Fibroblast of lung (primary cell): Measurements from ENCODE around the gene DNAJC11. TPM values are rescaled to one million over a fixed set of nuclear protein-coding genes. Genes with fewer than 3 reads are reported as not detected.
"Not testable (repeated sequence)": the region's sequence is repeated elsewhere in the genome, so short reads cannot be mapped to it uniquely, and the experiment has no call there.

Experiments used
- DNase-seq, 2 donors: peaks; one replicate each; pipeline versions ENCODE4 v3.0.0 to v3.0.0-alpha.2; 2010; ENCODE audit warnings: low read depth in 2 of 2
- H2AFZ ChIP-seq: 2 replicates; pipeline ENCODE4 v1.5.1; 2012; ENCODE audit warnings: low read length, control low read depth, inconsistent platforms
- H3K27ac ChIP-seq: 2 replicates; pipeline ENCODE4 v1.5.1; 2011; ENCODE audit warnings: low read length, control low read depth; ENCODE audit not compliant: insufficient read depth
- H3K27me3 ChIP-seq: 2 replicates; pipeline ENCODE4 v1.5.1; 2011; ENCODE audit warnings: mild to moderate bottlenecking, low read length; ENCODE audit not compliant: control insufficient read depth, insufficient read depth
- H3K36me3 ChIP-seq: 2 replicates; pipeline ENCODE4 v1.5.1; 2011; ENCODE audit warnings: low read length; ENCODE audit not compliant: control insufficient read depth, insufficient read depth
- H3K4me1 ChIP-seq: 2 replicates; pipeline ENCODE4 v1.5.1; 2011; ENCODE audit warnings: low read length; ENCODE audit not compliant: control insufficient read depth, insufficient read depth; ENCODE audit errors: extremely low read depth
- H3K4me2 ChIP-seq: 2 replicates; pipeline ENCODE4 v1.5.1; 2011; ENCODE audit warnings: low read length, control low read depth; ENCODE audit not compliant: insufficient read depth; ENCODE audit errors: extremely low read depth
- H3K4me3 ChIP-seq, 4 experiments: fragments of 200-600 bp in 1 of 4; sonication (generic) in 1 of 4; replicated peaks in 1 of 4; 2 replicates each; pipeline ENCODE4 v1.5.1; 2011 to 2016; ENCODE audit warnings: low read length in 4 of 4, low read depth in 3 of 4, mild to moderate bottlenecking in 3 of 4, control low read depth in 2 of 4, inconsistent platforms in 1 of 4, mixed read lengths in 1 of 4; ENCODE audit not compliant: insufficient read depth in 1 of 4; ENCODE audit errors: control extremely low read depth in 1 of 4
- H3K79me2 ChIP-seq: 2 replicates; pipeline ENCODE4 v1.5.1; 2012; ENCODE audit warnings: mild to moderate bottlenecking, low read length, inconsistent platforms; ENCODE audit not compliant: control insufficient read depth, insufficient read depth
- H3K9ac ChIP-seq: 2 replicates; pipeline ENCODE4 v1.5.1; 2011; ENCODE audit warnings: mild to moderate bottlenecking, low read length, control low read depth; ENCODE audit not compliant: insufficient read depth
- H3K9me3 ChIP-seq: 2 replicates; pipeline ENCODE4 v1.5.1; 2012; ENCODE audit warnings: low read depth, low read length; ENCODE audit not compliant: control insufficient read depth, insufficient read depth
- H4K20me1 ChIP-seq: 2 replicates; pipeline ENCODE4 v1.5.1; 2011; ENCODE audit warnings: low read length; ENCODE audit not compliant: control insufficient read depth, insufficient read depth; ENCODE audit errors: extremely low read depth
- EZH2 ChIP-seq: IDR thresholded peaks from 2 replicates; pipeline ENCODE4 v1.5.1; 2012; ENCODE audit warnings: low read length, control low read depth, mild to moderate bottlenecking; ENCODE audit errors: missing control alignments
- polyA plus RNA-seq, 2 donors: library from polyadenylated mRNA; depleted of rRNA in 1 of 2; stranded (reverse) in 1 of 2; unstranded in 1 of 2; fragments of >200 nt; gene quantifications; 2 replicates each; pipeline ENCODE4 v1.2.1, GENCODE V29; 2011 to 2012; ENCODE audit warnings: missing spikeins in 1 of 2
- total RNA-seq: library from RNA; depleted of rRNA; stranded (reverse); fragments of >200 nt; gene quantifications from 2 replicates; pipeline ENCODE4 v1.2.1, GENCODE V29; 2014
- TF ChIP-seq, protein P1 (sequence below), 2 donors: IDR thresholded peaks in 1 of 2; conservative IDR thresholded peaks in 1 of 2; 1 replicate in 1 of 2; 2 replicates in 1 of 2; pipeline ENCODE4 v1.5.1; 2011 to 2012; ENCODE audit warnings: low read length in 2 of 2, control low read depth in 1 of 2, inconsistent platforms in 1 of 2, low read depth in 1 of 2, mild to moderate bottlenecking in 1 of 2

DNAJC11 gene
- total and polyA plus RNA-seq, 2 donors (not counting 1 experiment from before 2014, with no cell fraction given): 31.8 to 35.2 TPM

GRCh38 chr1:6638226-6638625 lies 63.4 kb downstream of the DNAJC11 start:
- Histone ChIP-seq H3K4me3 (no peak overlapping the region), H3K27ac (peak overlapping the region; percentile 42), H3K9ac (no peak overlapping the region), H3K79me2 (no peaks in the 10 kb centered on the region), H3K4me1 (peaks cover 8% of the 10 kb centered on the region), H3K27me3 (no peaks in the 10 kb centered on the region), H4K20me1 (no peaks in the 10 kb centered on the region), H3K36me3 (peaks cover 23% of the 10 kb centered on the region), H3K9me3 (no peaks in the 10 kb centered on the region), H2AFZ (no peak overlapping the region), H3K4me2 (peak overlapping the region; percentile 63)
- DNase-seq: peak; percentile 82 to 91
- no peak for TF ChIP-seq EZH2
- TF ChIP-seq, protein P1, sequence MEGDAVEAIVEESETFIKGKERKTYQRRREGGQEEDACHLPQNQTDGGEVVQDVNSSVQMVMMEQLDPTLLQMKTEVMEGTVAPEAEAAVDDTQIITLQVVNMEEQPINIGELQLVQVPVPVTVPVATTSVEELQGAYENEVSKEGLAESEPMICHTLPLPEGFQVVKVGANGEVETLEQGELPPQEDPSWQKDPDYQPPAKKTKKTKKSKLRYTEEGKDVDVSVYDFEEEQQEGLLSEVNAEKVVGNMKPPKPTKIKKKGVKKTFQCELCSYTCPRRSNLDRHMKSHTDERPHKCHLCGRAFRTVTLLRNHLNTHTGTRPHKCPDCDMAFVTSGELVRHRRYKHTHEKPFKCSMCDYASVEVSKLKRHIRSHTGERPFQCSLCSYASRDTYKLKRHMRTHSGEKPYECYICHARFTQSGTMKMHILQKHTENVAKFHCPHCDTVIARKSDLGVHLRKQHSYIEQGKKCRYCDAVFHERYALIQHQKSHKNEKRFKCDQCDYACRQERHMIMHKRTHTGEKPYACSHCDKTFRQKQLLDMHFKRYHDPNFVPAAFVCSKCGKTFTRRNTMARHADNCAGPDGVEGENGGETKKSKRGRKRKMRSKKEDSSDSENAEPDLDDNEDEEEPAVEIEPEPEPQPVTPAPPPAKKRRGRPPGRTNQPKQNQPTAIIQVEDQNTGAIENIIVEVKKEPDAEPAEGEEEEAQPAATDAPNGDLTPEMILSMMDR (conservative IDR thresholded peaks at IDR 0.05 in 1 of 2, IDR thresholded peaks at IDR 0.05 in 1 of 2; ENCODE audit: low read depth in 1 of 2, low read length in 2 of 2): no peak

DNA sequence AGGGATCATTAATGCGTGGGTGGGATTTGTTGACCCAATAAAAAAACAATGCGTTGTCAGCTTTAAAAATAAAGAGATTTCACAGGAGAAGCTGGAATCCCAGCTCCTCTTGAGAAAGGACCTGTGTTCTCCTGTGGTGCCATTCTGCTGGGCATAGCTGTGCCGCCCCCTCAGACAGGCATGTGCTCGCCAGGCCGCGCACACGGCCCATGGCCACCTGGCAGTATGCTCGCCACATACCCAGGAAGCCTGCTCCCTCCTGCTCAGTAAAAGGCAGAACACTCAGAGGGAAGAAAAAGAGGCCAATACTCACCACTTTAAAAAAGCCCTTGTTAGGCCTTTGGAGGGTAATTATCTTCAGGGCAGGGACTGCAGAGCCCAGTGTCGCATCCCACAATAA lies 63.8 kb downstream of the DNAJC11 start:
- Histone ChIP-seq H4K20me1 (no peaks in the 10 kb centered on the region), H3K36me3 (peaks cover 26% of the 10 kb centered on the region), H3K4me2 (peak overlapping the region; percentile 63), H3K27me3 (no peaks in the 10 kb centered on the region), H3K79me2 (no peaks in the 10 kb centered on the region), H3K4me1 (peaks cover 8% of the 10 kb centered on the region), H3K9me3 (no peaks in the 10 kb centered on the region), H3K9ac (no peak overlapping the region), H3K27ac (peak overlapping the region; percentile 36), H3K4me3 (no peak overlapping the region), H2AFZ (no peak overlapping the region)
- no peak for TF ChIP-seq EZH2
- TF ChIP-seq, protein P1 (conservative IDR thresholded peaks at IDR 0.05 in 1 of 2, IDR thresholded peaks at IDR 0.05 in 1 of 2; ENCODE audit: low read depth in 1 of 2, low read length in 2 of 2): no peak
- DNase-seq: no peak

DNA sequence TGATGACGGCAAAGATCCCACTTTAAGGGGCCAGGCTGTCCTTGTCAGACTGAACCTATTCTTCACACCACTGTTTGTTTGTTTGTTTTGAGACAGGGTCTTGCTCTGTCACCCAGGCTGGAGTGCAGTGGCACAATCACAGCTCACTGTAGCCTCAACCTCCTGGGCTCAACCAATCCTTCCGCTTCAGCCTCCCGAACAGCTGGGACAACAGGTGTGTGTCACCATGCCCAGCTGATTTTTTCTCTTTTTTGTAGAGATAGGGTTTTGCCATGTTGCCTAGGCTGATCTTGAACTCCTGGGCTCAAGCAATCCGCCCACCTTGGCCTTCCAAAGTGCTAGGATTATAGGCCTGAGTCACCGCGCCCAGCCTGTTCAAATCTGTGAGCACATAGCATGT lies 64.8 kb downstream of the DNAJC11 start:
- H3K4me3 ChIP-seq, DNase-seq: not testable (repeated sequence)

More for the DNA sequence above, 64.8 kb downstream of the DNAJC11 start:
- H2AFZ ChIP-seq, H3K4me1 ChIP-seq, H3K27me3 ChIP-seq, H4K20me1 ChIP-seq, H3K79me2 ChIP-seq, H3K9ac ChIP-seq, H3K4me2 ChIP-seq, H3K27ac ChIP-seq, H3K9me3 ChIP-seq: not testable (repeated sequence)
- peaks cover 31% of the 10 kb centered on the region for H3K36me3 ChIP-seq
